A673 (cell line): ENCODE measurements around the gene MTX1. TPM values are rescaled to one million over a fixed set of nuclear protein-coding genes. Genes with fewer than 3 reads are reported as not detected.

Experiments
- BruUV-seq: library from RNA; stranded (reverse); fragments of 400-500 nt; replicated peaks from 2 replicates; lab custom pipeline; 2021; lab: Mats Ljungman, UMichigan
- CTCF ChIA-PET: fragments of 300-600 bp; sonication (Branson Sonifier 250); formaldehyde crosslinking; loops from one replicate; lab custom pipeline; 2022; ENCODE audit warnings: antibody characterized with exemption; lab: Charles Lee
- POLR2A ChIA-PET: fragments of 300-600 bp; sonication (Branson Sonifier 250); formaldehyde crosslinking; loops from one replicate; lab custom pipeline; 2022; ENCODE audit warnings: antibody characterized with exemption; ENCODE audit not compliant: low non-redundant PET; lab: Charles Lee
- DNase-seq: peaks from one replicate; pipeline ENCODE4 v3.0.0-alpha.2; 2015; ENCODE audit warnings: low spot score
- H3K27ac ChIP-seq: fragments of 200-600 bp; sonication (generic); 2 replicates; pipeline ENCODE4 v1.5.1; 2016; ENCODE audit warnings: mixed run types, low read depth, mild to moderate bottlenecking, mixed read lengths, antibody characterized with exemption, low read length; ENCODE audit not compliant: poor library complexity, severe bottlenecking
- H3K27me3 ChIP-seq: fragments of 200-600 bp; sonication (generic); replicated peaks from 2 replicates; pipeline ENCODE4 v1.6.1; 2017; ENCODE audit warnings: mixed run types, low read depth, mild to moderate bottlenecking, mixed read lengths, antibody characterized with exemption, low read length; ENCODE audit not compliant: insufficient read depth, poor library complexity
- H3K36me3 ChIP-seq: fragments of 200-600 bp; sonication (generic); 2 replicates; pipeline ENCODE4 v1.6.1; 2016; ENCODE audit warnings: mixed run types, mild to moderate bottlenecking, mixed read lengths, antibody characterized with exemption, low read length; ENCODE audit not compliant: insufficient read depth, poor library complexity, severe bottlenecking
- H3K4me1 ChIP-seq: fragments of 200-600 bp; sonication (generic); 2 replicates; pipeline ENCODE4 v1.6.1; 2017; ENCODE audit warnings: mixed run types, mild to moderate bottlenecking, mixed read lengths, antibody characterized with exemption, low read length; ENCODE audit not compliant: insufficient read depth, poor library complexity, severe bottlenecking
- H3K4me3 ChIP-seq: fragments of 200-600 bp; sonication (generic); 2 replicates; pipeline ENCODE4 v1.5.1; 2016; ENCODE audit warnings: low read depth, mixed run types, mild to moderate bottlenecking, mixed read lengths, low read length; ENCODE audit not compliant: poor library complexity, severe bottlenecking
- H3K9me3 ChIP-seq: fragments of 200-600 bp; sonication (generic); 2 replicates; pipeline ENCODE4 v1.6.1; 2016; ENCODE audit warnings: mixed run types, low read depth, mild to moderate bottlenecking, mixed read lengths, antibody characterized with exemption, low read length; ENCODE audit not compliant: poor library complexity, severe bottlenecking
- EZH2 ChIP-seq: fragments of 200-600 bp; sonication (generic); IDR thresholded peaks from 2 replicates; pipeline ENCODE4 v1.6.1; 2017; ENCODE audit warnings: borderline replicate concordance, low read depth, mild to moderate bottlenecking, mixed read lengths, antibody characterized with exemption, low read length; ENCODE audit not compliant: poor library complexity, severe bottlenecking
- intact Hi-C: fragments of 100-400 bp; cut with micrococcal nuclease; formaldehyde crosslinking; loops from one replicate; pipeline ENCODE4 v1.10.0; 2022; ENCODE audit not compliant: unreplicated experiment
- total RNA-seq: library from RNA; stranded (reverse); gene quantifications from 2 replicates; pipeline ENCODE4 v1.2.3, GENCODE V29; 2021
- TF ChIP-seq, protein P1 (sequence below): fragments of 300-800, 200-600 bp; sonication (generic); conservative IDR thresholded peaks from 2 replicates; pipeline ENCODE4 v1.5.1; 2017; ENCODE audit warnings: low read depth, mild to moderate bottlenecking, antibody characterized with exemption, low read length, moderate library complexity, mixed read lengths

MTX1 gene
- total RNA-seq, 1 experiment from 2014 or later: 65.2 TPM

- peaks cover 19% of the 10 kb centered on the region for H3K36me3 ChIP-seq
- intact Hi-C loops: no loop called here
- no TSS peak for BruUV-seq
- no peak overlapping the region for H3K27ac ChIP-seq
- H3K27me3 ChIP-seq: no peaks in the 10 kb centered on the region
- no peak overlapping the region for H3K4me3 ChIP-seq
- H3K4me1 ChIP-seq: peaks cover 21% of the 10 kb centered on the region
- ChIA-PET POLR2A (no interaction called here), CTCF (no interaction called here)
- no peak for DNase-seq
- no peaks in the 10 kb centered on the region for H3K9me3 ChIP-seq
- no peak for TF ChIP-seq EZH2
- TF ChIP-seq, protein P1, sequence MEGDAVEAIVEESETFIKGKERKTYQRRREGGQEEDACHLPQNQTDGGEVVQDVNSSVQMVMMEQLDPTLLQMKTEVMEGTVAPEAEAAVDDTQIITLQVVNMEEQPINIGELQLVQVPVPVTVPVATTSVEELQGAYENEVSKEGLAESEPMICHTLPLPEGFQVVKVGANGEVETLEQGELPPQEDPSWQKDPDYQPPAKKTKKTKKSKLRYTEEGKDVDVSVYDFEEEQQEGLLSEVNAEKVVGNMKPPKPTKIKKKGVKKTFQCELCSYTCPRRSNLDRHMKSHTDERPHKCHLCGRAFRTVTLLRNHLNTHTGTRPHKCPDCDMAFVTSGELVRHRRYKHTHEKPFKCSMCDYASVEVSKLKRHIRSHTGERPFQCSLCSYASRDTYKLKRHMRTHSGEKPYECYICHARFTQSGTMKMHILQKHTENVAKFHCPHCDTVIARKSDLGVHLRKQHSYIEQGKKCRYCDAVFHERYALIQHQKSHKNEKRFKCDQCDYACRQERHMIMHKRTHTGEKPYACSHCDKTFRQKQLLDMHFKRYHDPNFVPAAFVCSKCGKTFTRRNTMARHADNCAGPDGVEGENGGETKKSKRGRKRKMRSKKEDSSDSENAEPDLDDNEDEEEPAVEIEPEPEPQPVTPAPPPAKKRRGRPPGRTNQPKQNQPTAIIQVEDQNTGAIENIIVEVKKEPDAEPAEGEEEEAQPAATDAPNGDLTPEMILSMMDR: no peak
Observed at GRCh38 chr1:155197901-155198546, 10.5 kb upstream of the MTX1 start.

DNA sequence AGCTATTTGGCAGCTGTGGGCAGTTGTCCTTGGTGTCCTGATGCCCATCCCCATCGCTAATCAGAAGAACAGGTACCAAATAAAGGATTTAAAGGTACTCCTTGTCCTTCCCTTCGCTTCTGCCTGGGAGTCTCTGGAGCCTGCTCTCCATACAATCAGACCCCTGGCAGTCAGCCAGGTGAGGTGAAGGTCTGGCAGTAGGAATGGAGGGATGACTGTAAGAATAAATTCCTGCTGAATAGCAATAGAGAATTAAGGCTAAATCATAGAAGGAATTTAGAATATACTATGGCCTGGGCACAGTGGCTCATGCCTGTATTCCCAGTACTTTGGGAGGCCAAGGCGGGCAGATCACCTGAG is 10.0 kb upstream of the MTX1 start:
- no peak overlapping the region for H3K4me3 ChIP-seq
- no peak overlapping the region for H3K27ac ChIP-seq
- no peaks in the 10 kb centered on the region for H3K9me3 ChIP-seq
- peaks cover 16% of the 10 kb centered on the region for H3K4me1 ChIP-seq
- CTCF ChIA-PET: no interaction called here
- no peaks in the 10 kb centered on the region for H3K27me3 ChIP-seq
- no peak for DNase-seq
- intact Hi-C loops: no loop called here
- peaks cover 19% of the 10 kb centered on the region for H3K36me3 ChIP-seq
- POLR2A ChIA-PET: no interaction called here
- BruUV-seq: no TSS peak
- TF ChIP-seq, protein P1: no peak

- Histone ChIP-seq H3K27ac (no peak overlapping the region), H3K9me3 (no peaks in the 10 kb centered on the region), H3K36me3 (peaks cover 19% of the 10 kb centered on the region), H3K4me3 (no peak overlapping the region), H3K4me1 (peaks cover 7% of the 10 kb centered on the region), H3K27me3 (no peaks in the 10 kb centered on the region)
- intact Hi-C loops: loop anchor here (10.0 kb wide), 1 partner anchor 395 kb away; no protein-coding TSS in a partner anchor
- POLR2A ChIA-PET: no interaction called here
- DNase-seq: no peak
- TF ChIP-seq EZH2: no peak
- TF ChIP-seq, protein P1: no peak
- BruUV-seq: no TSS peak
- CTCF ChIA-PET: no interaction called here
Observed at GRCh38 chr1:155199792-155200191, 8.7 kb upstream of the MTX1 start.
